Duodenal mucosa (tissue), 2 donors: ENCODE measurements around the gene OR2G6.
"Not testable (repeated sequence)": the region's sequence is repeated elsewhere in the genome, so short reads cannot be mapped to it uniquely, and the experiment has no call there.

ENCODE experiments used
- H3K27ac ChIP-seq: one replicate; pipeline ENCODE4 v1.7.0; 2013; ENCODE audit warnings: low read depth, low read length
- H3K27me3 ChIP-seq, 2 donors: one replicate each; pipeline ENCODE4 v1.7.0; 2013; ENCODE audit warnings: low read length in 2 of 2, control low read depth in 1 of 2; ENCODE audit not compliant: insufficient read depth in 2 of 2, control insufficient read depth in 1 of 2
- H3K36me3 ChIP-seq, 2 donors: one replicate each; pipeline ENCODE4 v1.7.0; 2013; ENCODE audit warnings: low read length in 2 of 2, control low read depth in 1 of 2; ENCODE audit not compliant: insufficient read depth in 2 of 2, control insufficient read depth in 1 of 2
- H3K4me1 ChIP-seq, 2 donors: one replicate each; pipeline ENCODE4 v1.7.0; 2013; ENCODE audit warnings: low read length in 2 of 2, control low read depth in 1 of 2; ENCODE audit not compliant: insufficient read depth in 2 of 2, control insufficient read depth in 1 of 2
- H3K4me3 ChIP-seq, 2 donors: one replicate each; pipeline ENCODE4 v1.7.0; 2013; ENCODE audit warnings: low read length in 2 of 2, low read depth in 1 of 2
- H3K9ac ChIP-seq, 2 donors: one replicate each; pipeline ENCODE4 v1.7.0; 2013; ENCODE audit warnings: low read length in 2 of 2, low read depth in 1 of 2
- H3K9me3 ChIP-seq, 2 donors: one replicate each; pipeline ENCODE4 v1.7.0; 2013; ENCODE audit warnings: low read length in 2 of 2, control low read depth in 1 of 2; ENCODE audit not compliant: control insufficient read depth in 1 of 2

Gene OR2G6

DNA sequence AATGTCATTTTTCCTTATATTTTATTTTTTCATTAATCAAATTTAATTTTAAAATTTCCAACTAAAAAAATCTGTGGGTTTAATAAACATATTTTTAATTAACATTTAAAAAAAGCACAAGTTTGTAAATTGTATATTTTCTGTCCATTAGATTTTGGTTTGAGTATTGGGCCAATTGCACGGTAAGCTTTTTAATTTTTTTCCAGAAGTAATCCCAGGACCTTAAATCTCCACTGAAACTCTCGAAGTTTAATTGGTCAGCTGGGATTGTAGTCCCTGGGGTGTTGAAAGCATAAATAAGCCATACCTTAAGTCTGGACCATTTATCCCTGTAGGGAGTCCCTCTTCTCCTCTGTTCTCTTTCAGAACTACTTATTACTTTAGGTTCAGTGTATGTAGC lies at the start of gene OR2G6:
Gene OR2G6, plus strand, starts transcription at position 301 of the 400 bp plus-strand sequence. CDS start 13,574 bp downstream, outside the sequence.
- not testable (repeated sequence) for H3K27ac ChIP-seq, H3K4me3 ChIP-seq, H3K9ac ChIP-seq, H3K36me3 ChIP-seq, H3K4me1 ChIP-seq, H3K27me3 ChIP-seq, H3K9me3 ChIP-seq

GRCh38 chr1:248459117-248459516 lies 48.8 kb upstream of the OR2G6 start:
- H3K4me3 ChIP-seq, H3K27me3 ChIP-seq, H3K27ac ChIP-seq, H3K9me3 ChIP-seq, H3K36me3 ChIP-seq, H3K9ac ChIP-seq, H3K4me1 ChIP-seq: not testable (repeated sequence)

GRCh38 chr1:248471154-248471553 lies 36.7 kb upstream of the OR2G6 start:
- H3K4me1 ChIP-seq, result no peaks in the 10 kb centered on the region

DNA sequence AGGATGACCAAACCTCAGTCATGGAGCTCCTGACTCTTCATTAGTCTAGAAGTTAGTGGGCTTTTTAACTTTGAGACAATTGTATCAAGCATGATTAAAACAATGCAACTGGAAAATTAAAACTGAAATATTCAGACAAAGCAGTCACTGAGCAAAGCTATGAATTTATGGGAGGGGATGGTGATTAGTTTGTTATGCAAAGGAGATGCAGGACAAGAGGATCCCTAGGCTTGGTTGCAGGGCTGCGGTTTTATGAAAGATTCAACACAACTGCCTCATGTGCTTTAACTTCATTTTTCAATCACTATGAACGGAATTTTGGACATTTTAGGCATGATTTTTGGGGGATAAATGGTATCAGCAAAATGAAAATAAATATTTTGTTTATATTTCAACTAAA lies 35.8 kb upstream of the OR2G6 start:
- H3K27ac ChIP-seq, H3K9ac ChIP-seq, H3K4me3 ChIP-seq, H3K4me1 ChIP-seq, H3K9me3 ChIP-seq, H3K36me3 ChIP-seq, H3K27me3 ChIP-seq: not testable (repeated sequence)

More at GRCh38 chr1:248471154-248471553, 36.7 kb upstream of the OR2G6 start:
- Histone ChIP-seq H3K27ac (no peak overlapping the region), H3K9ac (no peak overlapping the region), H3K36me3 (no peaks in the 10 kb centered on the region), H3K4me3 (no peak overlapping the region), H3K27me3 (no peaks in the 10 kb centered on the region), H3K9me3 (no peaks in the 10 kb centered on the region)

DNA sequence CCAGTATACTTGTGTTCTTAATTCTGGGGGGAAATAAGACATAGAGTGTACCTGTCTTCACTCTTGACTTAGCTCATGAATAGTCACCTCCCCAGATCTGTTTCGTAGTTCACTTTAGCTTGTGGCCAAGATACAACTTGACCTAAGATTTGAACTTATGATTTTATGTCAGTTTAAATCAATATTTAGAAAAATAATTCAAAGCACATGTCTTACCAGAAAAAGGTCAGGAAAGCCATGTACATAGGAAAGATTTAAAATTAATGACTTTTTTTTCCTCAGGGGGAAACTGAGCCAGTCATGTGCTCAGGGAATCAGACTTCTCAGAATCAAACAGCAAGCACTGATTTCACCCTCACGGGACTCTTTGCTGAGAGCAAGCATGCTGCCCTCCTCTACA lies 34.8 kb upstream of the OR2G6 start, which contains the start of gene OR2T3:
Gene OR2T3, plus strand, starts transcription at position 301 of the 400 bp plus-strand sequence. Its CDS starts 0 bp downstream, at position 301.
- H3K27me3 ChIP-seq, H3K4me1 ChIP-seq, H3K27ac ChIP-seq, H3K9me3 ChIP-seq, H3K4me3 ChIP-seq, H3K36me3 ChIP-seq, H3K9ac ChIP-seq: not testable (repeated sequence)

- H3K27me3 ChIP-seq, H3K9ac ChIP-seq, H3K9me3 ChIP-seq, H3K27ac ChIP-seq, H3K4me3 ChIP-seq, H3K4me1 ChIP-seq, H3K36me3 ChIP-seq: not testable (repeated sequence)
Observed at GRCh38 chr1:248475660-248476059, 32.2 kb upstream of the OR2G6 start.

- not testable (repeated sequence) for H3K4me1 ChIP-seq
Observed at GRCh38 chr1:248481686-248482579, 25.9 kb upstream of the OR2G6 start.

DNA sequence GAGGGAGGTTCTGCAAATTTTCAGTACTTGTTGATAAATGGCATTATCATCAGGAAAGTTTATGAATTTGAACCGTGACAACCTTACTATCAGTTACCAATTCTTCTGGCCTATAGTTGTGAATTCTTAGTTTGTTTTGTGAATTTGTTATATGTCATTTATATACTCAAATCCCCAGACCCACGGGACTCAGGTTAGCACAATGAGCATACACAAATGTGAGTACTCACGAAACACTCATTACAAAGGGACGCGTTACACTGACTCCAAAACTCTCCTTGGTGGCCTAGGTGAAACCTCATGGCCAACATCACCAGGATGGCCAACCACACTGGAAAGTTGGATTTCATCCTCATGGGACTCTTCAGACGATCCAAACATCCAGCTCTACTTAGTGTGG lies 19.6 kb upstream of the OR2G6 start, which contains the start of gene OR2T5:
Gene OR2T5, plus strand, starts transcription at position 301 of the 400 bp plus-strand sequence. Its CDS starts 0 bp downstream, at position 301.
- not testable (repeated sequence) for H3K27ac ChIP-seq, H3K9me3 ChIP-seq, H3K4me3 ChIP-seq, H3K27me3 ChIP-seq, H3K36me3 ChIP-seq, H3K9ac ChIP-seq, H3K4me1 ChIP-seq

More at GRCh38 chr1:248481686-248482579, 25.9 kb upstream of the OR2G6 start:
- H3K27me3 ChIP-seq, H3K9ac ChIP-seq, H3K36me3 ChIP-seq, H3K9me3 ChIP-seq, H3K4me3 ChIP-seq, H3K27ac ChIP-seq: not testable (repeated sequence)

DNA sequence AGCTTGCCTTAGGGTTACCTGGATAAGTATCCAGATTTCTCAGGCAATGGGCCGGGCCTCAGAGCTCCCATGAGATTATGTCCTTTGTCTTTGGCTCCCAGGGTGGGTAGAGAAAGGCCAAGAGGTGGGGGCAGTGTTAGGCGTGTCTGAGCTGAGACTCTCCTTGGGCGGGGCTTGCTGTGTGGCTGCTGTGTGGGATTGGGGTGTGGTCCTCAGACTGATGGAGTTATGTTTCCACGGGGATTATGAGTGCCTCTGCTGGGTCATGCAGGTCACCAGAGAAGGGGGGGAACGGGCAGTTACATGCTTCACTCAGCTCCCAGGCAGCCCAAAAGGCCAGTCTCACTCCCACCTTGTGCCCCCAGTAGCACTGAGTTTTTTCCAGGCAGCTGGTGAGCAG lies 11.2 kb upstream of the OR2G6 start:
- H3K27me3 ChIP-seq, H3K4me1 ChIP-seq, H3K36me3 ChIP-seq, H3K9me3 ChIP-seq, H3K4me3 ChIP-seq, H3K9ac ChIP-seq, H3K27ac ChIP-seq: not testable (repeated sequence)

DNA sequence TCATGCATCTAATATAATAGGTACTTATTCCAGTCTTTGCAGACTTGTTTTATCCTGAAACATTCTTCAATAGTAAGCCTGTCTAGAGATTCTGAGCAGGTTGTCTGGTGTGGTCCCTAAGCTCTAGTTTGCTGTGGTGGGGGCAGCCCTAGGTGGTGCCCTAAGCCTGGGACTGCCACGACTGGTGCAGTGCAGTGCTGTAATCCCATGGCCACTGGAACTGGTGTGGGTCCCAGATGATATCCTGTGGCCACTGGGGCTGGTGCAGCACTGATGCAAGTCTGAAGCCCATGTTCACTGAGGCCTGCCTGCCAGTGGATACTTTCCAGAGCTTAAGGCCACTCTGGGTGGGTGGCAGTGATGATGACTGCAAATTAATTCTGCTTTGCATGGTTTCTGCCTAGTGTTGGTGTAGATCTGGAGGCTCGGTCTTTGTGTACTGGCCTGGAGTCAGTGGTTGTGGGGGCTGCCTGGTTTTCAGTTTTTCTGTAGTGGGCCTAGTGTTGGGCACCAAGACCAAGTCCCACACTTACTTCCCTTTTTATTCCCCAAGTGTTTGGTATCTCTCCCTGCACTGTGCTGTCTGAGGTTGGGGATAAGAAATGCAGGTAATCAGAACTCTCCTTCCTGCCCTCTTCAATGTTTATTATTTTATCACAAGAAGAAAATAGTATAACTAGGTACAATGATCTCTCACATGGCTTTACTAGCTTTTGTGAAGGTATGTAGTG lies 7.4 kb upstream of the OR2G6 start:
- not testable (repeated sequence) for H3K4me1 ChIP-seq, H3K4me3 ChIP-seq, H3K9me3 ChIP-seq, H3K27ac ChIP-seq, H3K9ac ChIP-seq, H3K36me3 ChIP-seq, H3K27me3 ChIP-seq
